Uterus (tissue), 2 donors: ENCODE measurements around the gene BAG2.

ENCODE experiments used
- POLR2A ChIP-seq, 2 donors: fragments of 450-650 bp; IDR thresholded peaks; one replicate each; pipeline ENCODE4 v1.6.1; 2016; ENCODE audit warnings: antibody characterized with exemption in 2 of 2, mild to moderate bottlenecking in 1 of 2, moderate library complexity in 1 of 2
- TF ChIP-seq, protein P1 (sequence below), 4 experiments: fragments of 200-600 bp in 2 of 4; fragments of 450-650 bp in 2 of 4; sonication (generic) in 2 of 4; IDR thresholded peaks; one replicate each; pipeline ENCODE4 v1.5.1; 2016 to 2019; ENCODE audit warnings: antibody characterized with exemption in 4 of 4, mild to moderate bottlenecking in 2 of 4, moderate library complexity in 1 of 4

DNA sequence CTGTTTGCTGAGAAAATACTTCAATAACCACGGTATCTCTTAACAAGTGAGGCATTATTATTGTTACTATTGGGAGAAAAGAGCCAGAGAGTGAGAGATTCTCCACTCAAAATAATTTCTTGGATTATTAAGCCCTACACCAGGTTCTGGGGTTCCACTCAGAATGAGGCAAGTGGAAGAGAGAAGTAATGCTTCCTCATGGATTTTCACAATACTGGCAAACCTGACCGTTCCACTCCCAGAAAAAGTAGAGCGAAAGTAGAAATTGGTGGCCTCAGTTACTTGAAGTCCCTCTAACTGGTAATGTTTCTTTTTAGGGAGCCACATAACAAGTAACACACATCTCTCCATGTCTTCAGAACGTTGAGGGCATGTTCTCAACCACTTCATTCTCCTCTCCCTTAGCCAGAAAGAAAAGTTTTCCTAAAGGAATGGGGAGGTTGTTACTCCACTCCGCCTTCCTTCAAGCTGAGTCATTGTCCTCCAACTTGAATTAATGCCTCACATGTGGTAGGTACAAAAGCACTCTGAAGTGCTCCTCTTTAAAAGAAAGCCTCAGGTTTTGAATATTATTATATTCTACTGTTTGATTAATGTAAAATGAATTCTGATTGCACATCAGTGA is 1.9 kb downstream of the BAG2 start:
- peak; percentile 56 to 74 for TF ChIP-seq POLR2A (IDR thresholded peaks at IDR 0.05)
- TF ChIP-seq, protein P1, sequence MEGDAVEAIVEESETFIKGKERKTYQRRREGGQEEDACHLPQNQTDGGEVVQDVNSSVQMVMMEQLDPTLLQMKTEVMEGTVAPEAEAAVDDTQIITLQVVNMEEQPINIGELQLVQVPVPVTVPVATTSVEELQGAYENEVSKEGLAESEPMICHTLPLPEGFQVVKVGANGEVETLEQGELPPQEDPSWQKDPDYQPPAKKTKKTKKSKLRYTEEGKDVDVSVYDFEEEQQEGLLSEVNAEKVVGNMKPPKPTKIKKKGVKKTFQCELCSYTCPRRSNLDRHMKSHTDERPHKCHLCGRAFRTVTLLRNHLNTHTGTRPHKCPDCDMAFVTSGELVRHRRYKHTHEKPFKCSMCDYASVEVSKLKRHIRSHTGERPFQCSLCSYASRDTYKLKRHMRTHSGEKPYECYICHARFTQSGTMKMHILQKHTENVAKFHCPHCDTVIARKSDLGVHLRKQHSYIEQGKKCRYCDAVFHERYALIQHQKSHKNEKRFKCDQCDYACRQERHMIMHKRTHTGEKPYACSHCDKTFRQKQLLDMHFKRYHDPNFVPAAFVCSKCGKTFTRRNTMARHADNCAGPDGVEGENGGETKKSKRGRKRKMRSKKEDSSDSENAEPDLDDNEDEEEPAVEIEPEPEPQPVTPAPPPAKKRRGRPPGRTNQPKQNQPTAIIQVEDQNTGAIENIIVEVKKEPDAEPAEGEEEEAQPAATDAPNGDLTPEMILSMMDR (IDR thresholded peaks at IDR 0.05), result no peak
